Activated T-helper 9 cell treated with anti-CD3 and anti-CD28 coated beads, Interleukin-2, amount 50 U/mL, for 16 hours (primary cell): ENCODE results near the gene MAGEF1.

Source experiments
- DNase-seq: peaks from one replicate; pipeline ENCODE4 v3.0.0-alpha.2; 2020; ENCODE audit warnings: low read depth

The MAGEF1 gene

DNA sequence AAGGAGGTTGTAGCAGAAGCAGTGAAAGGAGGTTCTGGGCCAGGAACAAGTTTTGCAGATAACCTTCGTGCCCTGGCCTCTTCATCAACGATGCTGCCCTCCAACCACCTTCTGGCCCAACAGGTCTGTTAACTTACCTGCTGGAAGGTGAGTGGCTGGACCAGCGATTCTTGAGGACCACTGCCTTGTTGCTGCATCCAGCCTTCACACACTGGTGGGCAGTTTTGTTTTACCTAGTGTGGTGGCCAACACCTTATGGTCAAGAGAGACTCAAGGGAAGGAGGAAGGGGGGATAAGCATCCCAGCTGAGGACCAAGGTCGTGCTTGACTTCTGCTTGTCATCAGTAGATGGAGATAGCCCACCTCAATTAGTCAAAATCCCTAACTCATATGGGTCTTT is 7.8 kb upstream of the MAGEF1 start:
- DNase-seq = no peak

DNA sequence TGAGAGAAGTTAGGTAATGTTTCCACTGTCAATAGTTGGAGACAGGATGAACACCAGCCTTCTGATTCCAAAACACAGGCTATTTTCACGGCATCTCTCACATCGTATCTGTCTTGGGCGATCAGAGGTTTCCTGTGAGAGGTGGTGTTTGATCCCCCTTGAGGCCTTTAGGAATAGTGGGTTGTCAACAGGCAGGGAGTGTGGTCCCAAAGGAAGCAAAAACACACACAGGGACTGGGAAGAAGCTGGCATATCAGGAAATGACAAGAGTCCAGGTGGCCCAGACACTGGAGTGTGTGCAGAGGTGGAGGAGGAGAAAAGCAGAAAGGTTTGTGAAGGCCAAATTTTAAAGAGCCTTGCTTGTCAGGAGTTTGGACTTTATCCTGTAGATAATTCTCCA is 6.6 kb upstream of the MAGEF1 start:
- no peak for DNase-seq

DNA sequence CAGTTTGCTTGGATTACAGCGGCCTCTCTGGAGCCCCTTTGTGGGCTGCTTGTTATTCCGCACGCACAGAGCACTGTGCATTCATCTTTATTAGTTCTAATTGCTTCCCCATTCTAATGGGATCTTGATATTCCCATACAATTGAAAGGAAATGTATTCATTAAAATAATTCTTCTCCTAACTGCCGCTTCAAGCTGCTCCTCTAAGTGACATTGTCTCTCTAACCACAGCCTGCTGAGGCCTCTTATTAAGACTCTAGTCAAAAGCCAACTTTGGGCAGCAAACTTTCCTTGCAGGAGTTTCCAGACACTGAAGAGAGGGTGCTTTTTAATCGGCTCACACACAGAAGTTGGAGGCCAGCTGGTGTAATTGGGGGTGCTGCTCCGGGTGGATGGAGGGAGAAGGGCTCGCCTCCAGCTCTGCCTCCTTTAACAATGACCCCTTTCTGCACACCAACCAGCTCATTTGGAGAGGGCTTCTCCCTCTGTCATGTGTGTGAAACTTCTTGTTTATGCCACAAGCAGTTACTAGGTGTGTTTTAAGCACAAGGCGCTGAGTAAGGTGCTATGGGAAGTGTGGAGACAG is 5.6 kb upstream of the MAGEF1 start:
- no peak for DNase-seq

DNA sequence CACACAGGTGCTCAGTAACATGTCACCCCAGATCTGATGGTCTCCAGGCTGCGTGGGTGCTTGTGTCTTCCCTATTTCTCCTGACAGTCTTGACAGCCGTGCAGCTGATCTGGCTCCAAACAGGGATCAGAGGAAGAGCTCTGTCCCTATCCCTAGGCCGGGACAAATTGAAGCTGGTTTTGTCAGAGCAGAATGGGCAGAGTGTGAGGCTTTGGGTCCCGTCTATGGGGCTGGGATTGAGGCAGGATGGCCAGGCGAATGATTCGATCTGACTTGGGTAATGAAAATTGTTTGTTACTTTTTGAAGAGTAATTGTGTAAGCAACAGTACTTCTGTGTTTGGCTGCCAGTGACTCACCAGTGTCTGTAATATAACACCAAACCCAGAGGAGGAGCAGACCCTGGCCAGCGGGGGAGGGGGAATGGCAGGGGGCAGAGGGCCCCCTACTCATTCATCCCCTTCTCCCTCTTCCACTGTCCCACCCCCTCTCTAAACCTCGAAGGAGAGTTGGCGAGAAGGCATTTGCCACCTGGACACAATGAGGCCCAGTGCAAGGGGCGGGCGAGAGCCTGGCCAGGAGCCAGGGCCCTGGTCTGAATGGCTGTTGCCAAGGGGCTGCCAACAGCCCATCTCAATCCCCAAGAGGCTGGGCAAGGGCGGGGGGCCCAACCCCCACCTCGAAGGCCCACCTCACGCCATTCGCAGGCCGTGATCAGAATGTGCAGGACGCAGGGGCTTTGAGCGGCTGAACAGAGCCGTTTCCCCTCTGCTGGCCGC is 4.9 kb upstream of the MAGEF1 start:
- DNase-seq = no peak

DNA sequence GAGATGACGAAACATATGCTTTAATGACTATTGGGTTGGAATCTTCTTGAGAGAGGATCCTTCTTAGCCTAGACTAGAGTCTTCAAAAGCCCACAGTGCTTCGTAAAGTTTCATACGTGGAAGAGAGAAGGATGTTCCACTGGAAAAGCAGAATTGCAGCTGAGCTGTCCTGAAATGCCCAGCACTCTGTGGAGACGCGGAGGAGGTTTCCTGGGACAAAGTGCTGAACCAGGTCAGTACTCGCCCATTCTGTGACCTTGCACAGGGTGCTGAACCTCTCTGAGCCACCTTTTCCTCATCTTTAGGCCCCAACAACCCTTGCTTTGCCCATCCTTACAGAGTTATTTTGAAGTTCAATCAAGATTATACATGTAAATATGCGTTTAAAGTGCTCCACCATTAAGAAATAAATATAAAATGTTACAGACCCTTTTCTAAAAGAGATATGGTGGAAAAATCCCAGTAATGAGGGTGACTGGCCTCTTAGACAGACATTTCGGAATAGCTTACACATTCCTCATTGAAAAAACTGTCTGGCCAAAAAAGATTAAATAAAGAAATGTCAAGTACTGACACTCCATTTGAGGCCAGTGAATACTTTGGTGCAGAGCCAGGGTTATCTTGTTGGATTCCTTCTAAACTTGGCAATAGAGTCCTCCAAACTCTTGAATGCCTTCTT is 4.2 kb upstream of the MAGEF1 start:
- DNase-seq = no peak

DNA sequence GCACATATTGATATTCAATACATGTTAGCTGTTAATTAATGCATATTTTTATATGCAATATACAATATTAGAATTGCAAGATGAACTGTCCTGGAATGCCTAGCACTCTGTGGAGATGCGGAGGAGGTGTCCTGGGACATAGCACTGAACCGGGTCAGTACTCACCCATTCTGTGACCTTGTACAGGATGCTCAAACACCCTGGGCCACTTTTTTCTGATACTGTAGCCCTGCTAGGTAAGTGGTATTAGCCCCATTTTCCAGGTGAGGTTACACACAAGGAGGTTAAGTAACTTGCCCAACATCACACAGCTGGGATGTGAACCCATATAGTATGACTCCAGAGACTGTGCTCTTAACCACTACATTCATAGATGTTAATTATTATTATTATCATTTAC is 1.7 kb upstream of the MAGEF1 start:
- no peak for DNase-seq

DNA sequence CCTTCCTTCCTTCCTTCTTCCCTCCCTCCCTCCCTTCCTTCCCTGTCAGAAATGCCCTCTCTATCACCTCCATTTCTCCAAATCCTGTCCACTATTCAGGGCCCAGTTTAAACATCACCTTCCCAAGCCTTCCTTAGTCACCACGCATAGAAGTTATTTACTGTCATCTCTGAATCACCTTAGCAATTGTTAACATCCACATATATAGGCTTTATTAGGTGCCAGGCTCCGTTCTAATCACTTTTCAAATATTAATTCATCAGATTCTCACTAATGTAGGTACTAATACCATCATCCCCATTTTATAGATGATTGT is 1.1 kb upstream of the MAGEF1 start:
- no peak for DNase-seq

DNA sequence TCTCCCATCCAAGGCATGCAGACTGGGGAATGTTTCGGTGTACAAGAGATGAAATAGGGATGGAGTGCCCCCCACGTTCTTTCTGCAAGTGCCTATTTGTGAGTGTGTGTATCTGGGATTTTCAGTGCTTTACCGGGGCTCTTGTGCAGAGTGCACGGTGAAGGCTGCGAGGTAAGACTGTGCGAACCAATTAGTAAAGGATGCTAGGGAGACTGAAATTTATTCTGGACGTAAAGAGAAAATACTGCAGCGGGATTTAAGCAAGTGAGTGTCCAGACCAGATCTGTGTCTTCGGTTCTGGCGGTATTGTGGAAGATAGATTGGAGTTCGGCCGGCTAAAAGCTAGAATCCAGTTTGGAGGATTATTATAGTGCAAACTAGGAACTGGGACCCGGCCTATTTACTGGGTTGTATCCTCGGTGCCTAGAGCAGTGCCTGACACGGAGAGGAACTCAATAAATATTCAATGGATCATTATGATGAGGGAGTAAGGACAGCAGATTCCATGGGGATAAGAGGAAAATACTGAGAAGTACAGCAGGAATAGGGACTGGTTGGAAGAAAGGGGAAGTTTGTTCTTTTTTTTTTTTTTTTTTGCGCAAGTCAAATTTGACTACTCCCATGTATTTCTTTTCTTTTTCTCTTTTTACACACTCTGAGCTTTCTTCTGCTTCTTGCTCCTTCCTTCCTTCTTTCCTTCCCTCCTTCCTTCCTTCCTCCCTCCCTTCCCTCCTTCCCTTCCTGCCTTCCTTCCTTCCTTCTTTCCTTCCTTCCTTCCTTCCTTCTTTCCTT is 580 bp upstream of the MAGEF1 start:
- no peak for DNase-seq

DNA sequence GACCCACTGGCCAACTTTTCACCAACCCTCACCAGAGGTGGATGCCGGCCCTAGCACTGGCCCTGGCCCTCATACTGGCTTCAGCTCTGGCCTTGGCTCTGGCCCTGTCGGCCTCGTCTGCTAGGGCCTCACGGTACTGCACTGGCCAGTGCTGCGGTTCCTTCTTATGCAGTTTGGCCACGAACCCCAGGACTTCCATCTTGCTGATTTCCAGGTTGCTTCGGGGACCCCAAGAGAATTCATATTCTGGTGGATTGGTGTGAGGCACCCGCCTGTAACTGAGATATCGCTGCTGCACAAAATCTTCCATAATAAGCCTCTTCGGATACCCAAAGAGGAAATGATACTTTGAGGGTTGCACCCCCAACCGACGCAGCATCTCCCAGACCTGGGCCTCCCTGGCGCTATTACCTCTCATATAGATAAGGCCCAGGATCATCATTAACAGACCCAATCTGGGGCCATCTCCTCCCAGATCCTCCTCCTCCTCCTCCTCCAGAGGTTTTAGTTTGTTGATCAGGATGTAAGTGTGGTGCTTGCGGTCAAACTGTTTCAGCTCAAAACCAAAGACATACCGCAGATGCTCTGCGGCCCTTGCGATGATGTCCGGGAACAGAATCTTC is 883 bp downstream of the MAGEF1 start:
- DNase-seq = no peak

DNA sequence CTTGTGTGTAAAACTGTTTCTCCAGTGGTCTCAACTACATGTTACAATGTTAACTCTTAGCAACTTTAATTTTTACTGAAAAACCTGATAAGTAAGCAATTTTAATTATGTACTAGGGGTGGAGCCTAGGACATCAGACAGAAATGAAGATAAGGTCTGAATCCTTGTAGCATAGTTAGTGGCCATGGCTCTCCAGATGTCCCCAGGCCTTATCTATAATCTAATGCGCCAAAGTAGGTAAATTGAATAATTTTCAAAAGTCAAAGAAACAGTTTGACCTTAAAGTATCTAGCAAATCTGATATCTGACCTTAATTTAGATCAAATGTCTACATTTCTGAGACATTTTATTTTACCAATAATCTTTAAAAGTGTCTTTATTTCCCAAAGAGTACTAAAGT is 8.2 kb downstream of the MAGEF1 start:
- no peak for DNase-seq

DNA sequence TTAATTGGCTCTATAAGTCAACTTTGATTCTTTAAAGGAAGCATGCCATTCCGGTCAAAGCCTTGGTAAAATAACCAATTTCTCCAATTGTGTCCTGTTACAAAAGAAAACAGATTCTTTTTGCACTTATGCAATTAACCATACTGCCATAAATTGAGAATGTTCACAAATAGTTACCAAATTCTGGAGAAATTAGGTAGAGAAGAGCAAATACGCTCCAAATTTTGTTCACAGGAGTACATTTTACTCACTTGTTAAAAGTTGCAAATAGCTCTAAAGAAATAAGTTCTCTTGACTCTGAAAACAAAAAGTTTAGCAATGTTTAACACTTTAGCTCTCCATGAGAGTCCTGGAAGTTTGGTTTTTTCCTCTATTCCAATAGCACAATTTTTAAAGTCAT is 11.1 kb downstream of the MAGEF1 start:
- DNase-seq = no peak

DNA sequence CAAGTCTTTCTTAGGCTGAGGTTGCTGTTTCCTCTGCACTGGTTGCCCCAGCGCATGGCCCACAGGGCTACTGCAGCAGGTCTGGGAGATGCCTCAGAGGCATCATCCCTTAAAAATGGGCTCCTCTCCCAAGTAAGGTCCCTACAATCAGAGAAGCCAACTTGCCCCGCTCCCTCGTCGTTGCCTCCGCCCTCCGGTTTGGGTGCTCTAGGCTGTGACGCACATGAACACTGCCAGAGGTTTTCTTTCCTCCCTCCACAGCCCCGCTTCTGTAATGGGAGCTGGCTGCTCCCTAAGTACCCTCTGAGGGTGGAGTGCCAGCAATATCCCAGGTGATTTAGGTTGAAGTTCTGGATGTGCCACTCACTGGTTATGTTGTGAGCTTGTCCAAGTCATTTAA is 14.0 kb downstream of the MAGEF1 start:
- no peak for DNase-seq

DNA sequence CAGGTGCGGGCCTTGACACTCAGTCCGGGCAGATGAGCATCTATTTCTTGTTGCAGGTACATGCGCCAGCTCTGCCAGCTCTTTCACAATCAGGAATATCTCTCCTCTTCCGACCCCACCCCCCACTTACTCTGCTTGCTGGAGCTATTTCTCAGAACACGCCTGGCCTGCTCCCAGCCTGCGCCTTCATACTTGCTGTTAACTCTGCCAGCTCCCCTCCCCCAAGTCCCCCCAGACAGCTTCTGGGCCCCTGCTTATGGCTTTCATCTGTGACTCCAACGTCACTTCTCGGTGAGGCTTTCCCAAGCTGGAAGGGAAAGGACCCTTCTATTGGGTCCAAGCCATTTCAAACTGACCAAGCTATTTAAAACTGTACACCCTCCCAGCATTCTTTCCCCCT is 15.2 kb downstream of the MAGEF1 start:
- DNase-seq = no peak

DNA sequence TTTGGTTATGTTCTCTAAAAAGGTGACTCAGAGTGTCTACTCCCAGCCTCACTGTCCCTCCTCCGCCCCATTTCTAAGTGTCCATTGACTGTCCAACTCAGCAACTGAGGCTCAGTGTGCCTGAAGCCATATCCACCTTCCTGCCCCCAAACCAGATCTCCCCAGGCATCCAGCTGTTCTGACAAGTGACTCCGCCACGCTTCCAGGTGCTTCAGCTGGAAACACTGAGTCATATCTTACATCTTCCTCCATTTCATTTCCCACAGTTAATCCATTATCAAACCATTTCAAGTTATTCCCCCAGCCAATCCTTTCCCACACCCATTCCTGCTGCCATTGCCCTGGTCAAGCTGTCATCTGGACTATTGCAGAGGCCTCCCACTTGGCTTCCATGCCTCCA is 17.1 kb downstream of the MAGEF1 start:
- no peak for DNase-seq

DNA sequence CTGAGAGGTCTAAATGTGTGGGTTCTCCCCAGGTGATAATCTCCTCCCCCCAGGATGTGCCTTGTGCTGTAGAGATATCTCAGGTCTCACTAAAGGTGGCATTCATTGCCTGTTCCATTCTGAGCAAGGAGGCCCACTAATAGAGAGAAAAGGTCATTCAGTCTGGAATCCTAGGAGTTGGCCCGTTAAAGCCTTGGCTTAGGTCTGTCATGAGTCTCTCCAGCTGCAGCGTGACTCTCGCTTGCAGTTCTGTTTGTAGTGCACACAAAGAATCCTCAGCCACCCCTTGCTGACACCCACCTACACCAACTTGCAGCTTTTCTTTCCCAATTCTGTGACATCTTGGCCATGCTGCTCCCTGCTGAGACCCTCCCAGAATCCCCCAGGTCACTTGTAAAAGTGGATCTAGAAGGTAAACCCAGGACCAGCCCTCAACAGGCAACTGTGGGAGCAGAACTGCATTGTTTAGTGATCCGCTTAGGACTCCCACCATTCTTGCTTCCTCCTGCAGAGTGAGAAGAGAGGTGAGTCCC is 17.7 kb downstream of the MAGEF1 start:
- DNase-seq = no peak

DNA sequence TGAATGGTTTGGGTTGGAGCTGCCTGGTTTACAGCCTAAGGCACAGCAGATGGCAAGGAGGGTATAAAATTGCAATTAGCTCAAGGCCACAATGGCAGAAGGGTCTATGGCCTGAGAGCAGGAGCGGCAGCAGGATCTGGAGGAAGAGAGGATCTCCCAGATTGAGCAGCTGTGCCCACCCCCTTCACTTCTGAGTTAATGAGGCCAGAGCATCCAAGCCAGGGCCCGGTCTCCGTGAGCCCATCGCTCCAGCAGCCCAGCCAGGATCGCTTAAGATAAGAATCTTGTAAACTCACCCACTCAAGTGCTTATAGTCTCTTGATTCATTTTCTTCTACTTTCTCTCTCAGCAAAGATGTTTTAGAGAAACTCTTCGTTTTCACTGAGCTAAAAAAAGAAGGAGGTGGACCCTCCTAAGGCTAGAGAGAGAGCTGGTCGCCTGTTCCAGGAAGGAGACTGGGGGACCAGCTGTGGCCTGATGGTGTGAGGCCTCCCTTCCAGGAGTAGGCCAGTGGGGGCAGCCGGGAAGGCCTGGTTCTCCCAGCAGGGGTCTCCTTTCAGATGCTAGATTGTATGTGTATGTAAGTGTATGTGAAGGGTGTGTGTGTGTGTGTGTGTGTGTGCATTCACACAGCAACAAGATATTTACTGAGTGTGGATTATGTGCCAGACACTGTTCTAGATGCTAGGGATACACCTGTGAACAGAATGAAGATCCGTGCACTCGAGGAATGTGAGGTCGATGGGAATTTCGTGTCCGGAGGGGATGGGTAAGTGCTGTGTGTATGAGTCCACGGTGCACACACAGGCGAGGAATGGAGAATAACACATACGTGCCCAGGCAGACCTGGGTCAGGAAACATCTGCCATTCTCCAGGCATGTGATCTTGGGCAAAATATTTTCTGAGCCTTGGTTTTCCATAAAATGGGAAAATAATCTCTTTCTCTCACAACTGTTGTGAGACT is 18.6 kb downstream of the MAGEF1 start:
- no peak for DNase-seq

DNA sequence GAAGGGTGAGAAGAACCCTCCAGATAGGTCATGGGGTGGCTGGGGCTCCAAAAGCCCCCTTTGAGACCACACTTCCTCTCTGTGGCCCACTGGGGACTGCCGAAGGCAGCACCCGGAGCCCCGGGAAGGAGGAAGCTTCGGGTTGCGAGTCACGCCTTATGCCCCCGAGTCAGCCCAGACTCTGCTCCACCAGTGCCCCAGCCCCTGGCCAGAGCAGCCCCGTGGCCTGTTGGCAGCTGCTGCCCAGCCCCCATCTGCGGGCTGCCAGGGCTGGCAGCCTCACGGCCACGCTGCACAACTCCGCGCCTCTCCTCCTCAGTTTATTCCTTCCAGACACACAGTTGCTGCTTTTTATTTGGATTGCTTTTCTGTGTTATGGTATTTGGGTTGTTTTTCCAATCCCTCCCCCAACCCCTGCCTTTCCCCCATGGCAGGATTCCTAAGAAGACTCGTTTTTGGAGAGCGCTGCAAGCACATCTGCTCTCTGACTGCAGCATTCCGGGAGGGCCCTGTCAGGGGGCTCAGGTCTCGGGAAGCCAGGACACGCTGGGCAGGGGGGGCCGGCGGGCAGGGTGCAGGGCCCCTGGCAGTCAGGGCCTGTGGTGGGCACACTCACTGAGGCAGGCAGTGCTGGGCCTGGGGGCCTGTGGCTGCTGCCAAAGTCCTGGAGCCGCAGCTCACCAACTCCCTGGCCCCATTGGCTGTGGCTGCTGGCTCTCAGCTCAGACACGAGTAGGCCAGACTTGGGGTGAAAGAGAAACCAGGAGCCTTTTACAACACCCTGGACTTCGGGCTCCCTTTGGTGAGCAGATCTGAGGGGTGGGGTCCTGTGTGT is 20.2 kb downstream of the MAGEF1 start:
- DNase-seq = no peak

DNA sequence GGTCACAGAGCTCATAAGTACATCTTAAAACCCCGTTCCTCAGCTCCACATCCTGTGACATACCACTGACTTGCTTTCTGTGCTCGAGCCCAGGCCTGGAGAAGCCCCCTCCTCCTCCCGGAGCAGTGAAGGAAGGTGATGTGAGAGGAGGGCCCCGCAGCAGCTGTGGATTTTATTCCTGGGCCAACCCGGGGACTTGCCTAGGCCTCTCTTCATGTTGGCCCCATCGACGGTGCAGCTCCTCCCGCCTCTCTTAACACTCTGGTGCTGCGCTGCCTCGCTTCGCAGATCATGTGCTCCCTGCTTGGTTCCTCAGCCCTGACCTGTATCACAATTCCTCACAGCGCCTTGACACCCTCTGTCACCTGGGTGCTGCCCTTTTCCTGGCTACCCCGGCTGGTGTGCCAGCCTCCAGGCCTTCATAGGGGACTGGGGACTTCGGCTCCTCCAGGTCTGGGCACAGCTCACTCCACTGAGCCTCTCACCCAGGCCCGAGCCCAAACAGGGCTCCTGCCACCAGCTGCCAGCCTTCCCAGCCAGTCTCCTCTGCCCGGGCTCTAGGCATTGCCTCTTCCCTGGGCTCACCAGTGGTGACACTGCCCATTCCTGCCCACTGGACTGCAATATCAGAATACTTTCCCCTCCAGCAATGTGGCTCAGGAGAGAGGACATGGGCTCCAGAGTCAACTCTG is 21.5 kb downstream of the MAGEF1 start:
- DNase-seq = no peak

DNA sequence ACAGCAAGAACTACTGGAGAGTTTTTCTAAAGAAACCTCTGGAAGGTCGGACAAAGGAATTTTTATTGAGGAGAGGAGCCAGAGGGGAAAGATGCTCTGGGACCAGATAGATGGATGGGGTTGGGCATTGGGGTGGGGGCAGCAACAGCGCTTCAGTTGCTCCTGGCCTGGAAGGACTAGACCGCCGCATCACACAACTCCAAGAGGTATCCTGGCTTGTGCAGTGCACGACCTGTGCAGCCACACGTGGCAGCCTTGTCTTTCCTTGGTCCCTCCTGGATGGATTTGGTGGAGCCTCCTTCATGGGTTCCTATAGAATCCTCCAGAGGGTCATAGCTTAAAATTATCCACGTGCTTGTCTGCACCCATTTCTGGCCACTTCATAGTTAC is 23.0 kb downstream of the MAGEF1 start:
- no peak for DNase-seq
